ENCODE results near the gene RAD51AP1. TPM values are rescaled to one million over a fixed set of nuclear protein-coding genes. Genes with fewer than 3 reads are reported as not detected.

RAD51AP1 gene
- polyA plus RNA-seq, 3 donors: 1.0 to 1.4 (median 1.3) TPM

DNA sequence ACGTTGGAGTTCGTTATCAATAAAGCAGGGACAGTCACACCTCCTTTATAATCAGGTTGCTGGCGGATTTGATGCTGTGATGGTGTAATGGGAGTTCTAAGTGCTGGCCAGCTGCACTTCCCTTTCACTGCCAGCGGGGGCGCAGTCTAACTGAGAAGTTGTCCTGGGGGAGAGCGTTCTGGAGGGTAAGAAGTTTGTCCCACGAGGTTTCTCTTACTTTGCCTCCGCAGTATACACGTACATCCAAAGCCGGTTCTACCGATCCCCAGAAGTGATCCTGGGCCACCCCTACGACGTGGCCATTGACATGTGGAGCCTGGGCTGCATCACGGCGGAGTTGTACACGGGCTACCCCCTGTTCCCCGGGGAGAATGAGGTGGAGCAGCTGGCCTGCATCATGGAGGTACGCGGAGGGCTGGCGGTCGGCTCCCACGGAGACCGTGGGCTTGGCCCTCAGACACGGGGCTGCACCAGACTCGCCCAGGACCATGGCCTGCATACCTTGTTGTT, 66.0 kb downstream of the RAD51AP1 start:
- Mint-ChIP-seq H3K9me3 (no peaks in the 10 kb centered on the region), H3K4me1 (peaks cover 9% of the 10 kb centered on the region), H3K36me3 (peaks cover 10 to 12% of the 10 kb centered on the region in 2 donors), H3K27me3 (ENCODE audit: low read depth in 3 of 3) (peaks cover 6 to 8% (median 7%) of the 10 kb centered on the region in 3 donors), H3K27ac (peak overlapping the region; percentile 65 to 91 (median 81)), H3K4me3 (peak overlapping the region; percentile 99 to 100)
- Histone ChIP-seq H2AFZ (ENCODE audit: insufficient read depth, low read depth, low read length, poor library complexity, severe bottlenecking) (peak overlapping the region; percentile 96), H3K36me3 (replicated peaks in 1 of 2; ENCODE audit: control insufficient read depth in 1 of 2, insufficient read depth in 2 of 2, low read length in 2 of 2) (peaks cover 0 to 13% of the 10 kb centered on the region in 2 donors), H3K27me3 (ENCODE audit: control insufficient read depth in 2 of 2, insufficient read depth in 2 of 2, low read length in 2 of 2) (no peaks in the 10 kb centered on the region), H3K79me2 (ENCODE audit: insufficient read depth, low read length) (peaks cover 19% of the 10 kb centered on the region), H3K4me2 (replicated peaks; ENCODE audit: extremely low read depth, low read length, poor library complexity, severe bottlenecking) (peak overlapping the region; percentile 81), H3K9ac (ENCODE audit: insufficient read depth, low read length, poor library complexity, severe bottlenecking) (peak overlapping the region; percentile 74), H3K9me3 (replicated peaks in 1 of 2; ENCODE audit: control insufficient read depth in 1 of 2, insufficient read depth in 1 of 2, low read length in 2 of 2) (no peaks in the 10 kb centered on the region), H3K27ac (ENCODE audit: low read depth in 1 of 2, low read length in 2 of 2) (peak overlapping the region in 1 of 2 donors; percentile 73), H3K4me1 (ENCODE audit: control insufficient read depth in 1 of 2, insufficient read depth in 2 of 2, low read length in 2 of 2) (peaks cover 2 to 8% of the 10 kb centered on the region in 2 donors), H3K4me3 (replicated peaks in 1 of 3; ENCODE audit: low read depth in 2 of 3, low read length in 3 of 3) (peak overlapping the region; percentile 66 to 94 (median 76)), H4K20me1 (ENCODE audit: insufficient read depth, low read length) (no peaks in the 10 kb centered on the region)
- 0% methylated on average over 14 of the region's 25 CpGs for WGBS (ENCODE audit: insufficient coverage)
- TF ChIP-seq, protein P1, sequence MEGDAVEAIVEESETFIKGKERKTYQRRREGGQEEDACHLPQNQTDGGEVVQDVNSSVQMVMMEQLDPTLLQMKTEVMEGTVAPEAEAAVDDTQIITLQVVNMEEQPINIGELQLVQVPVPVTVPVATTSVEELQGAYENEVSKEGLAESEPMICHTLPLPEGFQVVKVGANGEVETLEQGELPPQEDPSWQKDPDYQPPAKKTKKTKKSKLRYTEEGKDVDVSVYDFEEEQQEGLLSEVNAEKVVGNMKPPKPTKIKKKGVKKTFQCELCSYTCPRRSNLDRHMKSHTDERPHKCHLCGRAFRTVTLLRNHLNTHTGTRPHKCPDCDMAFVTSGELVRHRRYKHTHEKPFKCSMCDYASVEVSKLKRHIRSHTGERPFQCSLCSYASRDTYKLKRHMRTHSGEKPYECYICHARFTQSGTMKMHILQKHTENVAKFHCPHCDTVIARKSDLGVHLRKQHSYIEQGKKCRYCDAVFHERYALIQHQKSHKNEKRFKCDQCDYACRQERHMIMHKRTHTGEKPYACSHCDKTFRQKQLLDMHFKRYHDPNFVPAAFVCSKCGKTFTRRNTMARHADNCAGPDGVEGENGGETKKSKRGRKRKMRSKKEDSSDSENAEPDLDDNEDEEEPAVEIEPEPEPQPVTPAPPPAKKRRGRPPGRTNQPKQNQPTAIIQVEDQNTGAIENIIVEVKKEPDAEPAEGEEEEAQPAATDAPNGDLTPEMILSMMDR (IDR thresholded peaks at IDR 0.05): peak; percentile 99
- peak; percentile 61 to 72 (median 71) for DNase-seq
- intact Hi-C loops (cut with micrococcal nuclease): no loop called here

DNA sequence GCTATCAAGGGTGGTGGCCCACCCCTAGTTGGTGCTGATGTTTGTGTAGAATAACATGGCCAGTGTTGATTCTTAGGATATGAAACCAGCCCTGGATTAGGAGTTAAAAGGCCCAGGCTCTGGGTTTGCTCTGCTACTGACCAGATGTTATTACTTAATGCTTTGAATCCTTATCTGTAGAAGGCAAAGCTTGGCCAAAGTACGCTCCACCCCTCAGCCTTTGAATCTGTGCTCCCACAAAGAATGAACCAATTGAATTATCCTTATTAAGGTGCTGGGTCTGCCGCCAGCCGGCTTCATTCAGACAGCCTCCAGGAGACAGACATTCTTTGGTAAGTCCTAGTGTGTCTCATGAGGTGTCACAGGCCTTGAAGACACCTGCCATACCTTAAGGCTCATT, 68.4 kb downstream of the RAD51AP1 start:
- 100% methylated on average over 2 of the region's 3 CpGs for WGBS (ENCODE audit: insufficient coverage)
- intact Hi-C loops (cut with micrococcal nuclease): no loop called here

More for the DNA sequence above, 68.4 kb downstream of the RAD51AP1 start:
- no peak overlapping the region for H3K4me3 Mint-ChIP-seq
- H3K27me3 Mint-ChIP-seq (ENCODE audit: low read depth in 3 of 3): peaks cover 6 to 8% (median 7%) of the 10 kb centered on the region in 3 donors
- H3K36me3 Mint-ChIP-seq: peaks cover 24 to 30% of the 10 kb centered on the region in 2 donors
- DNase-seq: no peak
- Histone ChIP-seq H3K27ac (ENCODE audit: low read depth in 1 of 2, low read length in 2 of 2) (no peak overlapping the region), H3K4me1 (ENCODE audit: control insufficient read depth in 1 of 2, insufficient read depth in 2 of 2, low read length in 2 of 2) (peaks cover 2 to 8% of the 10 kb centered on the region in 2 donors), H3K79me2 (ENCODE audit: insufficient read depth, low read length) (peaks cover 19% of the 10 kb centered on the region), H3K4me2 (replicated peaks; ENCODE audit: extremely low read depth, low read length, poor library complexity, severe bottlenecking) (no peak overlapping the region), H3K9me3 (replicated peaks in 1 of 2; ENCODE audit: control insufficient read depth in 1 of 2, insufficient read depth in 1 of 2, low read length in 2 of 2) (no peaks in the 10 kb centered on the region), H4K20me1 (ENCODE audit: insufficient read depth, low read length) (no peaks in the 10 kb centered on the region), H2AFZ (ENCODE audit: insufficient read depth, low read depth, low read length, poor library complexity, severe bottlenecking) (no peak overlapping the region), H3K4me3 (replicated peaks in 1 of 3; ENCODE audit: low read depth in 2 of 3, low read length in 3 of 3) (no peak overlapping the region), H3K27me3 (ENCODE audit: control insufficient read depth in 2 of 2, insufficient read depth in 2 of 2, low read length in 2 of 2) (no peaks in the 10 kb centered on the region), H3K9ac (ENCODE audit: insufficient read depth, low read length, poor library complexity, severe bottlenecking) (no peak overlapping the region), H3K36me3 (replicated peaks in 1 of 2; ENCODE audit: control insufficient read depth in 1 of 2, insufficient read depth in 2 of 2, low read length in 2 of 2) (peaks cover 15 to 34% of the 10 kb centered on the region in 2 donors)
- H3K4me1 Mint-ChIP-seq: peaks cover 9% of the 10 kb centered on the region
- TF ChIP-seq, protein P1 (IDR thresholded peaks at IDR 0.05): no peak
- H3K27ac Mint-ChIP-seq: no peak overlapping the region
- no peaks in the 10 kb centered on the region for H3K9me3 Mint-ChIP-seq
